GM21447 (cell line): Measurements from ENCODE around the gene SND1.
A peak's percentile ranks its signal among the peaks of the same experiment; 100 is the strongest.

Experiments
- ATAC-seq: cut with Tn5 transposase; IDR thresholded peaks from one replicate; pipeline ENCODE4 v1.9.1; 2021; ENCODE audit not compliant: unreplicated experiment

The SND1 gene

GRCh38 chr7:127980901-127981300, 328.9 kb downstream of the SND1 start:
- no peak for ATAC-seq

DNA sequence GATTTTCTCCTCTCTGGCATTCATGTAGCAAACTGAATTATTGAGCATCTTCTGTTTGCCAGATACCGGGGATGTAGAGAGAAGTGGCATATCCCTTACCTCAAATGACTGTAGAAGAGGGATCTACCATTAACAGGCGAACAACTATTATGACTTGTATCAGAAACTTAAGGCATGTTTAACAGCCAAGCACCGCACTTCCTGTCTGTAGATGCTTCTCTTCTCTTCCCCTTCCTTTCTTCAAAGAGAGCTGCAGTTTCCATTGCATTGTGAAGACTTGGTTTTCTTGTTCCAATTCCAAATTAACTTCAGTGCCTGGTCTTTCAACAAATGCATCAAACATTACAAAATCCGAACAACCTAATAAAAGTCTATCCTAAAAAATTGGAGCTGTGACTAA, 330.0 kb downstream of the SND1 start:
- ATAC-seq, result no peak

GRCh38 chr7:127983804-127984332, 331.9 kb downstream of the SND1 start:
- no peak for ATAC-seq

- ATAC-seq, result no peak
Measured at GRCh38 chr7:127986581-127987521, 334.9 kb downstream of the SND1 start.

GRCh38 chr7:127988751-127989150, 336.8 kb downstream of the SND1 start:
- no peak for ATAC-seq

DNA sequence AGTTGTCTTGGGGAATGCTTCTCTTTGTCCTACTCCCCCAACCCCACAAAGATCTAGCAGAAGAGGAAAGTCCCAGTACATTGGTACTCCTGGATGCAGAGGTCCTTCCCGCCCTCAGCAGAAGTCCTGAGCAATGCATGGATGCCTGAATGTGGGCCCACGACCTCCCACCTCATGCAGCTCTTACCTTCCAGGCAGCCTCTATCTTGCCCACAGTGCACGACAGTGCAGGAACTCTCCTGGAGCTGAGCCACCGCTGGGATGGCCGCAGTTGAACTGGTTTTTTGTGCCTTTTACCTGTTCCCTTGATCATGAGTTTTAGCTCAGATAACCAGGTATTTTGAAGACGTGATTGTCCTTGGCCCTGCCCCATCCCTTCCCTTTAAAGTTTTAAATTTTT, 341.3 kb downstream of the SND1 start:
- no peak for ATAC-seq

DNA sequence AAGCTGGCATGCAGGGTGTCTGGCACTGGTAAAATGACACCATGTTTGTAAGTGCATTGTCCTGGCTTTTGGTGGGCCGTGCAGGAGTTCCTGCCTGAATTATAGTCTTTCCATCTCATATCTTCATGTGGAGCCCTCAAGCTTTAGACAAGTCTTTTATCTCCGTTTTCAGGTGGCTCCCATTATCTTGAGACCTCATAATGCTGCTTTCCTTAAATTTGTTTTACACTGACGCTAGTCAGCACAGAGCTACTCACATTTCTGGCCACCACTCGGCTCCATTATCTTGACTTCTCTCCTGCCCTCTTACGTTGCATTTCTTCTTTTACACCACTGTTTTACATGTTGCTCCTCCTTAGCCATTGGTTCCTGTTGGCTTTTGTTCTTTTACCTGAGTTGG, 342.0 kb downstream of the SND1 start:
- ATAC-seq, result no peak

GRCh38 chr7:127995156-127995880, 343.3 kb downstream of the SND1 start:
- no peak for ATAC-seq

GRCh38 chr7:127995881-127996215, 343.9 kb downstream of the SND1 start:
- no peak for ATAC-seq

DNA sequence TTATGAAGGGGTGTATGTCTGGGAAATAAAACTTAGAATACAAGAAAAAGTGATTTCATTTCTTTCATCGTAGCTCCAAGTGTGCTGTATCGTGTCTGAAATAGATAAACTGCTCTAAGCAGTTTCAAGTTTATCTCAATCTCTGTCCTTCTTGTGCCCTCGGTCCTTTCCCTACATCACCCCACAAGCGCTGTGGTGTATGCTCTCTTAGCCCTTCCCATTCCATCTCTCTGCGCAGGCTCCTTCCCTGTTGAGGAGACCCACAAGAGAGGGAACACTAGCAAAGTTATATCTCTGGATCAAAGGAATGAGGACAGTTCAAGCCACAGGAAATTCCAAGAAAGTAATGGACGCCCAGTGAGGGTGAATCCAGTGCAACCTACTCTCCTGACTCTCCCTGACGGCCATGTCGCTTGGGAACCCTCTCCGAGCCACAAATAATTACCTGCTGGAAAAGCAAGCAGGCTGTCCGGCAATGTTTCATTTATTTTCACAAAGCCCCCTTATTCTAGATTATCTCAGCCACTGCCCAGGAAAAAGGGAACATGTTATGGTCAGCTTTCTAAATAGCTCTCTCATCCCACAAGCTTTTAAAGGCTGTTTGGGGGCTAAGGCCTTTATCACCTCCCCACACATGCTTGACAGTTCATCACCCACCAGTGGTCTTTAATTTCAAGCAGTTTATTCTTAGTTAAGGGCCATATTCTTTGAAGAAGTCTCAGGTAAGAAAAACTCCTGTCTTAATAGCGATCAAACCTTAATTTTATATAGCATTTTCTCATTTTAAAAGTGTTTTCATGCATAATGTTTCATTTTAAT, 344.5 kb downstream of the SND1 start:
- no peak for ATAC-seq

DNA sequence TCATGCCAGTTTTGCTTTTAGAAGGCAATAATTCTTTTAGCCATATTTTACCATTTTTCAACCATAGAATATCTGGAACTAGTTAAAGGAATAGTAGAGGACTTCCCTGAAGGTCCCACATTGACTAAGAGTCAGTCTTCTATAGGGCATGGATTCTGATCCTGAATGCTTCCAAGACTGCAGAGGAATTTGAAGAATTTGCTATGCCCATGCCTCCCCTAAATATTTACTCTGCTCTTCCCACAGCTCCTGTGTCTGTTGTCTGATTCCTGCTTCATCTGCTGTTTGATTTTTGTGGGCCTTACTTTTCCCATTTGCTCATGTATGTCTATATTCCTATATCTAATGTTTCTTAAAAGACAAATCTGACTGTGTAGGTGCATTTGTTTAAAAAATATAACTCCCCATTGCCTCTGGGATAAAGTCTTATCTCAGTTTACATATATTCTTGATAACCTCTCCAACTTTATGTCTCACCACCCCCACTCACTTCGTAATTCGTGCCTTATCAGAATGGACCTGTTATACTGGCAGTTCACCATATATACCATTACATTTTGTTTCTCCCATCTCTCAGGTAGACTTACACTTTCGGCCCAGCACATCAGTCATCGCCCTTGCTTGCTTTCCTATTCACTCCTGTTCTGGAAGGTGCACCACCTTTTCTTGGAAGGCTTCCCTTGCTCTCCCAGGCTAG, 345.4 kb downstream of the SND1 start:
- ATAC-seq, result no peak

- ATAC-seq, result no peak
Measured at GRCh38 chr7:127998671-127999070, 346.7 kb downstream of the SND1 start.

GRCh38 chr7:128000048-128000447, 348.1 kb downstream of the SND1 start:
- no peak for ATAC-seq

DNA sequence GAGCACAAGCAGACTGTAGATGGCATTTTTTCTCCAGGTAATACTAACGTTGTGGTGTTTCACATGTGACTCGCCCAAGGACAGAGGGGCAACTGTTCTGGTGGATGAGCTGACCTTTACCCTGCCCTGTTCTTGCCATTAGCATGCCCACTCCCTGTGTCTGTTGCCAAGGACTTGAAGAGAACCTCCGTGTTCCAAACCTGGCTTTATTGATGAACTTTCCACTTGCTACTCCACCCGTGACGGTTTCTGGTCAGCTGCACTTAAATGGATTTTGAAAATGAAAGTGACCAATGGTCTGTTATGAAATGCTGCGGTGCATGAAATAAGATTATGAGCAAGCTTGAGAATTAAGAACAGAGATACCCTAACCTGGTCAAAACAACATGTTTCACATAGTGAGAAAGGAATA, 348.9 kb downstream of the SND1 start:
- ATAC-seq, result peak; percentile 50

DNA sequence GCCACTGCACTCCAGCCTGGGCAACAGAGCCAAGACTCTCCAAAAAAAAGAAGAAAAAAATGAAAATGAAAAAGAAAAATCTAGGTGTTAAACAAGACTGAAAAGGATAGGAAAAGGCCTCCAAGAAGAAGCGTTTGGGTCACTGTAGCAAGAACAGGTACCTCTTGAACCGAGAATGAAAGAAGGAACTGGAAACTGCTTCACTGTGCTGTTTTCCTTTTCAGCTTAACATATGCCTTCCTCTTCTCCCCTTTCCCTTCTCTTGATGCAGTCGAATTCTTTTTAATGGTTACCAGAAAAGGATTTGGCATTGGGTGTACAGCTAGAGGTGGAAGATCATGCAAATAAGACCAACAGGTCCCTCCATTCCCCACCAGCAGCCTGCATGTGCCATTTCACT, 351.2 kb downstream of the SND1 start:
- ATAC-seq, result peak; percentile 74

- no peak for ATAC-seq
Measured at GRCh38 chr7:128003787-128004186, 351.8 kb downstream of the SND1 start.

- no peak for ATAC-seq
Measured at GRCh38 chr7:128004623-128005022, 352.6 kb downstream of the SND1 start.

DNA sequence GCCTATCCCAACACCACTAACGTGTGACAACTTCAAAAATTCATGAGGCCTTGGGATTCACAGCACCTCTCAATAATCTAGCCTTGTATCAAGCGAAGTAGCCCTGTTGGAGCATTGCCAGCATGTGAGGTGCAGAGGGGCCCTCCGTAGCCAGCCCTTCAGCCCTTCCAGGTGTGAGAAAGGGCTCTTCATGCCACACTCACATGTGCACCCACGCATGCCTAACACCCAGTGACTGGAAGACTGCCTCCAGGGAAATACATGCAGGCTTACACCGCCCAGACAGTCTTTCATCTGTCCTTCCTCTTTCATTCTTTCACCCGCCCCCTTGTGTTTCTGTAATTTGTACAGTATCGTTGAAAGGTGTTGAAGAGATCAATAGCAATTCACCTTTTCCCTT, 353.1 kb downstream of the SND1 start:
- ATAC-seq, result no peak

- ATAC-seq, result no peak
Measured at GRCh38 chr7:128005759-128006159, 353.8 kb downstream of the SND1 start.

GRCh38 chr7:128006550-128007302, 354.7 kb downstream of the SND1 start:
- ATAC-seq, result no peak
